OCI-LY7 (cell line): Measurements from ENCODE around the gene GRK5. TPM values are rescaled to one million over a fixed set of nuclear protein-coding genes. Genes with fewer than 3 reads are reported as not detected.

Experiments
- BruUV-seq: library from RNA; stranded (reverse); fragments of 400-500 nt; replicated peaks from 2 replicates; lab custom pipeline; 2021; lab: Mats Ljungman, UMichigan
- CTCF ChIA-PET: fragments of 300-600 bp; sonication (Branson Sonifier 250); formaldehyde crosslinking; loops from one replicate; lab custom pipeline; 2022; ENCODE audit warnings: antibody characterized with exemption; ENCODE audit not compliant: unreplicated experiment; lab: Charles Lee
- POLR2A ChIA-PET: fragments of 300-600 bp; sonication (Branson Sonifier 250); formaldehyde crosslinking; loops from one replicate; lab custom pipeline; 2022; ENCODE audit warnings: antibody characterized with exemption; lab: Charles Lee
- DNase-seq: peaks from one replicate; pipeline ENCODE4 v3.0.0-alpha.2; 2015; ENCODE audit warnings: low spot score
- H2AFZ ChIP-seq: fragments of 200-600 bp; sonication (generic), shearing (Covaris generic); 2 replicates; pipeline ENCODE4 v1.6.1; 2014; ENCODE audit warnings: mild to moderate bottlenecking, antibody characterized with exemption, low read length, moderate library complexity
- H3K27ac ChIP-seq: fragments of 200-600 bp; sonication (generic); 2 replicates; pipeline ENCODE4 v1.5.1; 2014; ENCODE audit warnings: mixed run types, low read depth, mild to moderate bottlenecking, moderate library complexity, low read length, inconsistent platforms; ENCODE audit not compliant: poor library complexity, severe bottlenecking
- H3K36me3 ChIP-seq: fragments of 200-600 bp; sonication (generic); 2 replicates; pipeline ENCODE4 v1.6.1; 2014; ENCODE audit warnings: mild to moderate bottlenecking, antibody characterized with exemption, low read length, moderate library complexity, mixed read lengths; ENCODE audit not compliant: insufficient read depth
- H3K4me1 ChIP-seq: fragments of 200-600 bp; sonication (generic); 2 replicates; pipeline ENCODE4 v1.5.1; 2014; ENCODE audit warnings: mild to moderate bottlenecking, low read length; ENCODE audit not compliant: insufficient read depth, poor library complexity, severe bottlenecking
- H3K4me2 ChIP-seq: fragments of 200-600 bp; sonication (generic); 2 replicates; pipeline ENCODE4 v1.6.1; 2014; ENCODE audit warnings: mild to moderate bottlenecking, low read length
- H3K4me3 ChIP-seq: fragments of 200-600 bp; sonication (generic); 2 replicates; pipeline ENCODE4 v1.5.1; 2014; ENCODE audit warnings: mild to moderate bottlenecking, low read depth, low read length; ENCODE audit not compliant: poor library complexity, severe bottlenecking
- H3K79me2 ChIP-seq: fragments of 200-600 bp; sonication (generic); 2 replicates; pipeline ENCODE4 v1.6.1; 2016; ENCODE audit warnings: low read depth, mild to moderate bottlenecking, low read length, moderate library complexity, mixed read lengths; ENCODE audit not compliant: insufficient read depth
- H3K9me2 ChIP-seq: fragments of 200-600 bp; sonication (generic); 2 replicates; pipeline ENCODE4 v1.6.1; 2016; ENCODE audit warnings: mild to moderate bottlenecking, low read length, mixed read lengths; ENCODE audit not compliant: insufficient read depth
- H3K9me3 ChIP-seq: fragments of 200-600 bp; sonication (generic); 2 replicates; pipeline ENCODE4 v1.6.1; 2014; ENCODE audit warnings: mild to moderate bottlenecking, mixed run types, low read length, mixed read lengths
- H4K20me1 ChIP-seq: fragments of 200-600 bp; sonication (generic); 2 replicates; pipeline ENCODE4 v1.6.1; 2014; ENCODE audit warnings: mild to moderate bottlenecking, antibody characterized with exemption, low read length, moderate library complexity, mixed read lengths; ENCODE audit not compliant: insufficient read depth
- CTCF ChIP-seq: fragments of 200-600 bp; sonication (generic); conservative IDR thresholded peaks from 2 replicates; pipeline ENCODE4 v1.5.1; 2014; ENCODE audit warnings: mild to moderate bottlenecking, antibody characterized with exemption, low read length, moderate library complexity, mixed read lengths
- EZH2phosphoT487 ChIP-seq: fragments of 200-600 bp; sonication (generic); IDR thresholded peaks from 2 replicates; pipeline ENCODE4 v1.6.1; 2018; ENCODE audit warnings: low read depth, borderline replicate concordance, mild to moderate bottlenecking, mixed run types, antibody characterized with exemption, low read length, moderate library complexity, mixed read lengths
- intact Hi-C: fragments of 100-400 bp; cut with micrococcal nuclease; formaldehyde crosslinking; loops from one replicate; pipeline ENCODE4 v1.10.0; 2022; ENCODE audit not compliant: unreplicated experiment
- total RNA-seq, 2 experiments: library from RNA; depleted of rRNA in 1 of 2; stranded (reverse); fragments of >200 nt in 1 of 2; shearing (Covaris generic) in 1 of 2; gene quantifications; 2 replicates each; pipeline ENCODE4 v1.2.3, GENCODE V29; 2014 to 2022

GRK5 gene
- total RNA-seq, 2 experiments from 2014 or later = 4.7 to 10.2 TPM

- no peak for DNase-seq
- BruUV-seq = no TSS peak
- Histone ChIP-seq H3K9me2 (no peaks in the 10 kb centered on the region), H2AFZ (no peak overlapping the region), H3K9me3 (no peaks in the 10 kb centered on the region), H3K79me2 (no peaks in the 10 kb centered on the region), H4K20me1 (no peaks in the 10 kb centered on the region), H3K4me2 (no peak overlapping the region), H3K4me3 (no peak overlapping the region), H3K36me3 (no peaks in the 10 kb centered on the region), H3K4me1 (peaks cover 7% of the 10 kb centered on the region), H3K27ac (no peak overlapping the region)
- TF ChIP-seq CTCF (no peak), EZH2phosphoT487 (no peak)
- POLR2A ChIA-PET = interaction anchor here (0.9 kb wide), 1 partner anchor 64 kb away, joined by 3 read pairs; no protein-coding TSS in a partner anchor
- intact Hi-C loops = no loop called here
- CTCF ChIA-PET = no interaction called here
These were observed 33.7 kb downstream of the GRK5 start for GRCh38 chr10:119241066-119241465.

- H3K9me2 ChIP-seq = no peaks in the 10 kb centered on the region
- H3K27ac ChIP-seq = no peak overlapping the region
- H3K36me3 ChIP-seq = no peaks in the 10 kb centered on the region
- no TSS peak for BruUV-seq
- ChIA-PET POLR2A (interaction anchor here (0.7 to 1.3 kb wide), 3 partner anchors 8 to 90 kb away, joined by 3 read pairs; no protein-coding TSS in a partner anchor), CTCF (no interaction called here)
- intact Hi-C loops = no loop called here
- no peak overlapping the region for H3K4me3 ChIP-seq
- H2AFZ ChIP-seq = no peak overlapping the region
- no peaks in the 10 kb centered on the region for H4K20me1 ChIP-seq
- no peak overlapping the region for H3K4me2 ChIP-seq
- peaks cover 7% of the 10 kb centered on the region for H3K4me1 ChIP-seq
- no peaks in the 10 kb centered on the region for H3K79me2 ChIP-seq
- DNase-seq = no peak
- H3K9me3 ChIP-seq = no peaks in the 10 kb centered on the region
- no peak for TF ChIP-seq CTCF
- no peak for TF ChIP-seq EZH2phosphoT487
These were observed 34.8 kb downstream of the GRK5 start for GRCh38 chr10:119242186-119242585.

- H3K79me2 ChIP-seq = no peaks in the 10 kb centered on the region
- DNase-seq = no peak
- intact Hi-C loops = no loop called here
- POLR2A ChIA-PET = no interaction called here
- no peaks in the 10 kb centered on the region for H3K9me3 ChIP-seq
- CTCF ChIA-PET = no interaction called here
- H3K4me2 ChIP-seq = no peak overlapping the region
- no peak overlapping the region for H3K4me3 ChIP-seq
- H4K20me1 ChIP-seq = no peaks in the 10 kb centered on the region
- no peaks in the 10 kb centered on the region for H3K9me2 ChIP-seq
- H2AFZ ChIP-seq = no peak overlapping the region
- TF ChIP-seq CTCF (no peak), EZH2phosphoT487 (no peak)
- BruUV-seq = no TSS peak
- H3K36me3 ChIP-seq = no peaks in the 10 kb centered on the region
- no peak overlapping the region for H3K27ac ChIP-seq
- H3K4me1 ChIP-seq = no peaks in the 10 kb centered on the region
These were observed 36.1 kb downstream of the GRK5 start for GRCh38 chr10:119243488-119243887.
